HFFc6 (cell line): ENCODE measurements around the gene CEACAM18. TPM values are rescaled to one million over a fixed set of nuclear protein-coding genes. Genes with fewer than 3 reads are reported as not detected.
A peak's percentile ranks its signal among the peaks of the same experiment; 100 is the strongest.
"Not testable (repeated sequence)": the region's sequence is repeated elsewhere in the genome, so short reads cannot be mapped to it uniquely, and the experiment has no call there.

Experiments
- DNase-seq: peaks from one replicate; pipeline ENCODE4 v3.0.0-alpha.2; 2018
- H3K27ac Mint-ChIP-seq: 2 replicates; pipeline ENCODE4 v1.8.0; 2020; ENCODE audit warnings: mild to moderate bottlenecking, mixed read lengths
- H3K27me3 Mint-ChIP-seq: 2 replicates; pipeline ENCODE4 v1.8.0; 2021; ENCODE audit warnings: mild to moderate bottlenecking, moderate library complexity, mixed read lengths; ENCODE audit not compliant: insufficient read depth
- H3K36me3 Mint-ChIP-seq: 2 replicates; pipeline ENCODE4 v1.8.0; 2021; ENCODE audit warnings: low read depth, mixed read lengths
- H3K4me1 Mint-ChIP-seq: 2 replicates; pipeline ENCODE4 v1.8.0; 2020; ENCODE audit warnings: low read depth, mixed read lengths
- H3K4me3 Mint-ChIP-seq: 2 replicates; pipeline ENCODE4 v1.8.0; 2020; ENCODE audit warnings: mild to moderate bottlenecking, moderate library complexity, mixed read lengths
- H3K9me3 Mint-ChIP-seq: 2 replicates; pipeline ENCODE4 v1.8.0; 2020; ENCODE audit warnings: mild to moderate bottlenecking, mixed read lengths
- CTCF ChIP-seq: fragments of 200-600 bp; sonication (generic); IDR thresholded peaks from 2 replicates; pipeline ENCODE4 v1.5.0; 2021; ENCODE audit warnings: antibody characterized with exemption, mild to moderate bottlenecking
- total RNA-seq, 6 experiments: library from RNA; stranded (reverse); fragmentation: NEBNext Ultra II Directional; extraction: Animal tissue kit (Norgen Biotek cat#: 25700); gene quantifications; 2 replicates in 1 of 6; 3 replicates in 5 of 6; pipeline ENCODE4 v1.2.3, GENCODE V29; 2021

CEACAM18 gene
- total RNA-seq, 6 experiments from 2014 or later = not detected

GRCh38 chr19:51458899-51459505, 19.3 kb upstream of the CEACAM18 start:
- H3K9me3 Mint-ChIP-seq = peaks cover 6% of the 10 kb centered on the region; the same call in 1 of the 2 replicates
- H3K27me3 Mint-ChIP-seq = peaks cover 7% of the 10 kb centered on the region; the same call in 1 of the 2 replicates
- H3K36me3 Mint-ChIP-seq = no peaks in the 10 kb centered on the region
- DNase-seq = no peak
- no peaks in the 10 kb centered on the region for H3K4me1 Mint-ChIP-seq
- TF ChIP-seq CTCF = no peak
- H3K27ac Mint-ChIP-seq = no peak overlapping the region
- no peak overlapping the region for H3K4me3 Mint-ChIP-seq

GRCh38 chr19:51460164-51460992, 18.0 kb upstream of the CEACAM18 start:
- H3K9me3 Mint-ChIP-seq = peaks cover 14% of the 10 kb centered on the region; the same call in 1 of the 2 replicates
- peaks cover 7% of the 10 kb centered on the region; the same call in 1 of the 2 replicates for H3K27me3 Mint-ChIP-seq
- H3K27ac Mint-ChIP-seq = no peak overlapping the region
- TF ChIP-seq CTCF = no peak
- no peaks in the 10 kb centered on the region for H3K4me1 Mint-ChIP-seq
- no peaks in the 10 kb centered on the region for H3K36me3 Mint-ChIP-seq
- peak overlapping the region; percentile 76 for H3K4me3 Mint-ChIP-seq
- DNase-seq = no peak

GRCh38 chr19:51461723-51462161, 16.6 kb upstream of the CEACAM18 start:
- H3K9me3 Mint-ChIP-seq = peaks cover 10% of the 10 kb centered on the region; the same call in 1 of the 2 replicates
- no peak for DNase-seq
- no peaks in the 10 kb centered on the region for H3K36me3 Mint-ChIP-seq
- no peaks in the 10 kb centered on the region for H3K4me1 Mint-ChIP-seq
- peaks cover 9% of the 10 kb centered on the region; the same call in 1 of the 2 replicates for H3K27me3 Mint-ChIP-seq
- TF ChIP-seq CTCF = no peak
- no peak overlapping the region for H3K27ac Mint-ChIP-seq
- H3K4me3 Mint-ChIP-seq = no peak overlapping the region

GRCh38 chr19:51462276-51462675, 16.1 kb upstream of the CEACAM18 start:
- H3K9me3 Mint-ChIP-seq = peaks cover 9% of the 10 kb centered on the region; the same call in 1 of the 2 replicates
- no peak overlapping the region for H3K27ac Mint-ChIP-seq
- DNase-seq = no peak
- peaks cover 12% of the 10 kb centered on the region; the same call in 1 of the 2 replicates for H3K27me3 Mint-ChIP-seq
- H3K36me3 Mint-ChIP-seq = no peaks in the 10 kb centered on the region
- TF ChIP-seq CTCF = no peak
- no peak overlapping the region for H3K4me3 Mint-ChIP-seq
- no peaks in the 10 kb centered on the region for H3K4me1 Mint-ChIP-seq

GRCh38 chr19:51462681-51463080, 15.7 kb upstream of the CEACAM18 start:
- H3K27ac Mint-ChIP-seq = no peak overlapping the region
- no peak overlapping the region for H3K4me3 Mint-ChIP-seq
- DNase-seq = no peak
- no peaks in the 10 kb centered on the region for H3K36me3 Mint-ChIP-seq
- no peaks in the 10 kb centered on the region for H3K4me1 Mint-ChIP-seq
- peaks cover 9% of the 10 kb centered on the region; the same call in 1 of the 2 replicates for H3K9me3 Mint-ChIP-seq
- no peak for TF ChIP-seq CTCF
- H3K27me3 Mint-ChIP-seq = peaks cover 13% of the 10 kb centered on the region; the same call in 1 of the 2 replicates

GRCh38 chr19:51463976-51464581, 14.3 kb upstream of the CEACAM18 start:
- not testable (repeated sequence) for DNase-seq, H3K36me3 Mint-ChIP-seq, H3K27ac Mint-ChIP-seq, H3K9me3 Mint-ChIP-seq, H3K4me1 Mint-ChIP-seq, H3K4me3 Mint-ChIP-seq
- H3K27me3 Mint-ChIP-seq = peaks cover 14% of the 10 kb centered on the region; the same call in 1 of the 2 replicates
